Transverse colon (tissue), 4 donors: ENCODE measurements around the gene ESD. TPM values are rescaled to one million over a fixed set of nuclear protein-coding genes. Genes with fewer than 3 reads are reported as not detected.

Experiments used
- DNase-seq: peaks from one replicate; pipeline ENCODE4 v3.0.0-alpha.2; 2019
- H3K27ac ChIP-seq, 4 donors: fragments of 200-600 bp; sonication (generic); 2 replicates each; pipeline ENCODE4 v1.5.1; 2016 to 2018; ENCODE audit warnings: inconsistent platforms in 4 of 4
- H3K27me3 ChIP-seq: fragments of 200-600 bp; sonication (generic); 2 replicates; pipeline ENCODE4 v1.5.1; 2017; ENCODE audit warnings: inconsistent platforms
- H3K36me3 ChIP-seq, 4 donors: fragments of 200-600 bp; sonication (generic); 2 replicates each; pipeline ENCODE4 v1.5.1; 2017 to 2019; ENCODE audit warnings: inconsistent platforms in 4 of 4
- H3K4me1 ChIP-seq, 4 donors: fragments of 200-600 bp; sonication (generic); 2 replicates each; pipeline ENCODE4 v1.5.1; 2017 to 2020; ENCODE audit warnings: inconsistent platforms in 4 of 4
- H3K4me3 ChIP-seq, 4 donors: fragments of 200-600 bp; sonication (generic); 1 replicate in 1 of 4; 2 replicates in 3 of 4; pipeline versions ENCODE4 v1.5.1 to v1.6.1; 2017 to 2019; ENCODE audit warnings: inconsistent platforms in 4 of 4
- H3K9me3 ChIP-seq, 2 donors: fragments of 200-600 bp; sonication (generic); 2 replicates each; pipeline ENCODE4 v1.5.1; 2017 to 2019; ENCODE audit warnings: inconsistent platforms in 2 of 2
- EP300 ChIP-seq: sonication (generic); formaldehyde crosslinking; IDR thresholded peaks from one replicate; pipeline ENCODE4 v1.6.1; 2017; ENCODE audit warnings: antibody characterized with exemption, low read depth
- POLR2A ChIP-seq: fragments of 450-650 bp; IDR thresholded peaks from one replicate; pipeline ENCODE4 v1.6.1; 2016; ENCODE audit warnings: antibody characterized with exemption, mild to moderate bottlenecking, moderate library complexity
- POLR2AphosphoS5 ChIP-seq, 3 donors: sonication (generic); formaldehyde crosslinking; IDR thresholded peaks; one replicate each; pipeline ENCODE4 v1.6.1; 2016; ENCODE audit warnings: antibody characterized with exemption in 3 of 3
- WGBS, 2 donors: methylation state at CpG; one replicate each; pipeline ENCODE4 v1.1.5; 2018; ENCODE audit warnings: low coverage in 1 of 2; 5-methylcytosine and 5-hydroxymethylcytosine counted together
- in situ Hi-C, 4 donors: fragments of 200-750 bp; cut with MboI; loops; one replicate each; pipeline versions ENCODE4 v1.15.0 to v1.15.1; 2017; ENCODE audit warnings: low sequenced_read_pairs in 3 of 4, low pct_ligation_motif_present in 1 of 4, low pct_unique_long_range_greater_than_20kb in 1 of 4
- intact Hi-C: fragments of 100-400 bp; cut with DNase I; formaldehyde crosslinking; loops from one replicate; pipeline ENCODE4 v1.15.1; 2023; ENCODE audit warnings: low total_unique reads
- total RNA-seq, 4 donors: library from RNA; depleted of rRNA; stranded (reverse); fragments of >200 nt; gene quantifications; one replicate each; pipeline ENCODE4 v1.1.0, GENCODE V29; 2016
- TF ChIP-seq, protein P1 (sequence below), 5 experiments: fragments of 200-600 bp in 3 of 5; fragments of 450-650 bp in 2 of 5; sonication (generic) in 3 of 5; IDR thresholded peaks; 1 replicate in 2 of 5; 2 replicates in 3 of 5; pipeline ENCODE4 v1.5.1; 2016 to 2017; ENCODE audit warnings: antibody characterized with exemption in 5 of 5, inconsistent platforms in 3 of 5, mild to moderate bottlenecking in 2 of 5, moderate library complexity in 1 of 5

Gene ESD
- total RNA-seq, 4 donors from 2014 or later: 15.7 to 102 (median 60.6) TPM

DNA sequence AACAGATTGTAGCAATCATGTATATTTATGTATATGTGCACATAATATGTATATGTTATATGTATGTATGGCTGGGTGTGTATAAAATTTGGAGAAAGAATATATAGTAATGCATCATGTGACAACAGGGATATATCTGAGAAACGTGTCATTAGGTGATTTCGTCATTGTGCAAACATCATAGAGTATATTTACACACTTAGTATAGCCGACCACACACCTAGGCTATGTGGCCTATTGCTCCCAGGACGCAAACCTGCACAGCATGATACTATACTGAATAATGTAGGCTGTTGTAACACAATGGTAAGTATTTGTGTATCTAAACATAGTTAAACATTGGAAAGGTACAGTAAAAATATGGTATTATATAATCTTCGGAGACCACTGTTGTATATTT, 43.8 kb downstream of the ESD start:
- intact Hi-C loops (no loop called here), in situ Hi-C loops (no loop called here)
- no peak for DNase-seq
- Histone ChIP-seq H3K27me3 (no peaks in the 10 kb centered on the region), H3K4me1 (peaks cover 5 to 39% (median 10%) of the 10 kb centered on the region in 4 donors), H3K4me3 (no peak overlapping the region), H3K27ac (no peak overlapping the region), H3K9me3 (no peaks in the 10 kb centered on the region), H3K36me3 (peaks cover 0 to 17% (median 5%) of the 10 kb centered on the region in 4 donors)
- TF ChIP-seq POLR2A (no peak), POLR2AphosphoS5 (IDR thresholded peaks at IDR 0.05) (peak in 1 of 3 donors; percentile 21)
- WGBS, 2 donors: 30 to 46% methylated on average over 5 of the region's 5 CpGs

- H3K27me3 ChIP-seq: no peaks in the 10 kb centered on the region
- no peak overlapping the region for H3K27ac ChIP-seq
- in situ Hi-C loops (no loop called here), intact Hi-C loops (no loop called here)
- H3K9me3 ChIP-seq: no peaks in the 10 kb centered on the region
- peaks cover 0 to 27% (median 6%) of the 10 kb centered on the region in 4 donors for H3K4me1 ChIP-seq
- H3K4me3 ChIP-seq: no peak overlapping the region
- TF ChIP-seq EP300: no peak
- no peak for TF ChIP-seq POLR2AphosphoS5 (IDR thresholded peaks at IDR 0.05)
- TF ChIP-seq POLR2A: no peak
- TF ChIP-seq, protein P1, sequence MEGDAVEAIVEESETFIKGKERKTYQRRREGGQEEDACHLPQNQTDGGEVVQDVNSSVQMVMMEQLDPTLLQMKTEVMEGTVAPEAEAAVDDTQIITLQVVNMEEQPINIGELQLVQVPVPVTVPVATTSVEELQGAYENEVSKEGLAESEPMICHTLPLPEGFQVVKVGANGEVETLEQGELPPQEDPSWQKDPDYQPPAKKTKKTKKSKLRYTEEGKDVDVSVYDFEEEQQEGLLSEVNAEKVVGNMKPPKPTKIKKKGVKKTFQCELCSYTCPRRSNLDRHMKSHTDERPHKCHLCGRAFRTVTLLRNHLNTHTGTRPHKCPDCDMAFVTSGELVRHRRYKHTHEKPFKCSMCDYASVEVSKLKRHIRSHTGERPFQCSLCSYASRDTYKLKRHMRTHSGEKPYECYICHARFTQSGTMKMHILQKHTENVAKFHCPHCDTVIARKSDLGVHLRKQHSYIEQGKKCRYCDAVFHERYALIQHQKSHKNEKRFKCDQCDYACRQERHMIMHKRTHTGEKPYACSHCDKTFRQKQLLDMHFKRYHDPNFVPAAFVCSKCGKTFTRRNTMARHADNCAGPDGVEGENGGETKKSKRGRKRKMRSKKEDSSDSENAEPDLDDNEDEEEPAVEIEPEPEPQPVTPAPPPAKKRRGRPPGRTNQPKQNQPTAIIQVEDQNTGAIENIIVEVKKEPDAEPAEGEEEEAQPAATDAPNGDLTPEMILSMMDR (IDR thresholded peaks at IDR 0.05): no peak
- DNase-seq: no peak
- H3K36me3 ChIP-seq: peaks cover 0 to 17% (median 5%) of the 10 kb centered on the region in 4 donors
- 75 to 80% methylated on average over 1 to 7 of the region's 7 CpGs for WGBS, 2 donors
These were observed 44.9 kb downstream of the ESD start for GRCh38 chr13:46751811-46752635.

DNA sequence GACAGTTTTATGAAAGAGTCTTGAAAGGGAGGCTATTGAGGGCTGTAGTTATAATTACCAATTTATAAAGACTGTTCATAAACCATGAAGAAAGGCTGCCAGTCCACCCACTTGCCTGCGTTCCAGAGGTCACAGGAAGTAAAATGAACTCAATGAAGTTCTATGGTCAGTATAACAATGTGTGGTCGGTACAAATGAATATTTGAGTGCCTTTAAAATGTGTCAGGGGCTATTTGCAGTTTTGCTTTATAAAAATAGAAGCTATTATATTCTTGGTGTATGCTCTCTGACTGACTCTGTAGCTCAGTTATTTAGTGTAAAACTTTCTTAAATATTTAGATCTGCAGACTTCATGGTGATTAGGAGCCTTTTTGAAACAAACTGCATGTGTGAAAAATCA, 47.0 kb downstream of the ESD start:
- TF ChIP-seq, protein P1 (IDR thresholded peaks at IDR 0.05): no peak
- TF ChIP-seq POLR2A (no peak), EP300 (no peak), POLR2AphosphoS5 (IDR thresholded peaks at IDR 0.05) (no peak)
- H3K27ac ChIP-seq: no peak overlapping the region

DNA sequence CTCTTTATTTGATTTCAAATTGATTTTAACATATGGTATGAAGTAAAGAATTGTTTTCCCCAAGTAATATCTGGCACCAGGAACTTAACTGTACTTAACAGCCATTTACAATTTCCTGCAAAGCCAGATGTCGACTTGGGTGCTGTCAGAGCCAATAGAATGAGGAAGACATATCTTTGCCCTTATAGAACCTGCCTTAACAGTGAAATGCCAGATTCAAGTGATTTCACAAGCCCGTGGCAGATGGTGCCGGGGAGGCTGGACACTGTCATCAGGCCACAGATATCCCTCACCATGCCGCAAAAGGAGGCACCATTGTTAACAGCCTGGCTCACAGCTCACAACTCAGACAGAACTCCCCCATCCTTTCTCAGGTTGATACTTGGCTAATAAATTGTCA, 48.7 kb downstream of the ESD start:
- DNase-seq: no peak
- TF ChIP-seq POLR2AphosphoS5 (IDR thresholded peaks at IDR 0.05) (no peak), EP300 (no peak), POLR2A (no peak)
- TF ChIP-seq, protein P1 (IDR thresholded peaks at IDR 0.05): no peak
- 67 to 69% methylated on average over 1 to 4 of the region's 4 CpGs for WGBS, 2 donors
- in situ Hi-C loops (no loop called here), intact Hi-C loops (no loop called here)
- Histone ChIP-seq H3K9me3 (no peaks in the 10 kb centered on the region), H3K4me3 (no peak overlapping the region), H3K27ac (no peak overlapping the region), H3K4me1 (peaks cover 0 to 22% (median 0%) of the 10 kb centered on the region in 4 donors), H3K36me3 (peaks cover 0 to 26% (median 8%) of the 10 kb centered on the region in 4 donors), H3K27me3 (no peaks in the 10 kb centered on the region)

More for the DNA sequence above, 47.0 kb downstream of the ESD start:
- in situ Hi-C loops: no loop called here
- no peaks in the 10 kb centered on the region for H3K27me3 ChIP-seq
- H3K9me3 ChIP-seq: no peaks in the 10 kb centered on the region
- H3K4me1 ChIP-seq: peaks cover 0 to 22% (median 0%) of the 10 kb centered on the region in 4 donors
- 57% methylated on average over 2 of the region's 2 CpGs; no CpG with 5 or more reads in 1 of the 2 donors for WGBS, 2 donors
- no peak overlapping the region for H3K4me3 ChIP-seq
- intact Hi-C loops: no loop called here
- no peak for DNase-seq
- H3K36me3 ChIP-seq: peaks cover 0 to 17% (median 8%) of the 10 kb centered on the region in 4 donors
